Stomach (tissue), 4 donors: ENCODE data around the gene CDC42SE2.
"Not testable (repeated sequence)": the region's sequence is repeated elsewhere in the genome, so short reads cannot be mapped to it uniquely, and the experiment has no call there.

ENCODE experiments used
- CTCF ChIP-seq, 7 experiments: fragments of 450-650 bp in 4 of 7; fragments of 200-600 bp in 3 of 7; sonication (generic) in 3 of 7; IDR thresholded peaks; one replicate each; pipeline ENCODE4 v1.5.1; 2016 to 2019; ENCODE audit warnings: antibody characterized with exemption in 7 of 7, control low read depth in 2 of 7, mild to moderate bottlenecking in 1 of 7
- EP300 ChIP-seq: sonication (generic); formaldehyde crosslinking; IDR thresholded peaks from one replicate; pipeline ENCODE4 v1.6.1; 2017; ENCODE audit warnings: antibody characterized with exemption
- POLR2A ChIP-seq, 4 donors: fragments of 450-650 bp; IDR thresholded peaks; one replicate each; pipeline ENCODE4 v1.6.1; 2016; ENCODE audit warnings: antibody characterized with exemption in 4 of 4, control low read depth in 2 of 4, mild to moderate bottlenecking in 1 of 4, moderate library complexity in 1 of 4
- POLR2AphosphoS5 ChIP-seq, 3 donors: sonication (generic); formaldehyde crosslinking; IDR thresholded peaks; one replicate each; pipeline ENCODE4 v1.6.1; 2016; ENCODE audit warnings: antibody characterized with exemption in 3 of 3

DNA sequence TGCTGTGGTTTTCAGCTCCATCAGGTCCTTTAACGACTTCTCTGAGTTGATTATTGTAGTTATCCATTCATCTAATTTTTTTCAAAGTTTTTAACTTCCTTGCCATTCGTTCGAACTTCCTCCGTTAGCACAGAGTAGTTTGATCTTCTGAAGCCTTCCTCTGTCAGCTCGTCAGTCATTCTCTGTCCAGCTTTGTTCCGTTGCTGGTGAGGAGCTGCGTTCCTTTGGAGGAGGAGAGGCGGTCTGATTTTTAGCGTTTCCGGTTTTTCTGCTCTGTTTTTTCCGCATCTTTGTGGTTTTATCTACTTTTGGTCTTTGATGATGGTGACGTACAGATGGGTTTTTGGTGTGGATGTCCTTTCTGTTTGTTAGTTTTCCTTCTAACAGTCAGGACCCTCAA lies 72.9 kb downstream of the CDC42SE2 start:
- not testable (repeated sequence) for TF ChIP-seq POLR2A (IDR thresholded peaks at IDR 0.05); CTCF (IDR thresholded peaks at IDR 0.05); POLR2AphosphoS5 (IDR thresholded peaks at IDR 0.05); EP300
